ENCODE measurements around the gene MTF2. TPM values are rescaled to one million over a fixed set of nuclear protein-coding genes. Genes with fewer than 3 reads are reported as not detected.

MTF2 gene
- total and polyA plus RNA-seq, 2 experiments from 2014 or later, result 82.1 to 133 TPM

DNA sequence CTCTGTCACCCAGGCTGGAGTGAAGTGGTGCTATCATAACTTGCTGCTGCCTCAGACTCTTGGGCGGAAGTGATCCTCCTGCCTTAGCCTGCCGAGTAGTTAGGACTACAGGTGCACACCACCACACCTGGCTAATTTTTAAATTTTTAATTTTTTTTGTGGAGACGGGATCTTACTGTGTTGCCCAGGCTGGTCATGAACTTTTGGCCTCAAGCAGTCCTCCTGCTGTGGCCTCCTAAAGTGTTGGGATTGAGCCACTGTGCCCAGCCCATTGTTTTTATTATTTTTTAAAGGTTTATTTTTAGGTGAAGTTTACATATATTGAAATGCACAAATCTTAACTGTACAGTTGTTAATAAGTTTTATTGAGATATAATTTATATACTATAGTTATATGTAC, 3.2 kb downstream of the MTF2 start:
- TF ChIP-seq, protein P1, sequence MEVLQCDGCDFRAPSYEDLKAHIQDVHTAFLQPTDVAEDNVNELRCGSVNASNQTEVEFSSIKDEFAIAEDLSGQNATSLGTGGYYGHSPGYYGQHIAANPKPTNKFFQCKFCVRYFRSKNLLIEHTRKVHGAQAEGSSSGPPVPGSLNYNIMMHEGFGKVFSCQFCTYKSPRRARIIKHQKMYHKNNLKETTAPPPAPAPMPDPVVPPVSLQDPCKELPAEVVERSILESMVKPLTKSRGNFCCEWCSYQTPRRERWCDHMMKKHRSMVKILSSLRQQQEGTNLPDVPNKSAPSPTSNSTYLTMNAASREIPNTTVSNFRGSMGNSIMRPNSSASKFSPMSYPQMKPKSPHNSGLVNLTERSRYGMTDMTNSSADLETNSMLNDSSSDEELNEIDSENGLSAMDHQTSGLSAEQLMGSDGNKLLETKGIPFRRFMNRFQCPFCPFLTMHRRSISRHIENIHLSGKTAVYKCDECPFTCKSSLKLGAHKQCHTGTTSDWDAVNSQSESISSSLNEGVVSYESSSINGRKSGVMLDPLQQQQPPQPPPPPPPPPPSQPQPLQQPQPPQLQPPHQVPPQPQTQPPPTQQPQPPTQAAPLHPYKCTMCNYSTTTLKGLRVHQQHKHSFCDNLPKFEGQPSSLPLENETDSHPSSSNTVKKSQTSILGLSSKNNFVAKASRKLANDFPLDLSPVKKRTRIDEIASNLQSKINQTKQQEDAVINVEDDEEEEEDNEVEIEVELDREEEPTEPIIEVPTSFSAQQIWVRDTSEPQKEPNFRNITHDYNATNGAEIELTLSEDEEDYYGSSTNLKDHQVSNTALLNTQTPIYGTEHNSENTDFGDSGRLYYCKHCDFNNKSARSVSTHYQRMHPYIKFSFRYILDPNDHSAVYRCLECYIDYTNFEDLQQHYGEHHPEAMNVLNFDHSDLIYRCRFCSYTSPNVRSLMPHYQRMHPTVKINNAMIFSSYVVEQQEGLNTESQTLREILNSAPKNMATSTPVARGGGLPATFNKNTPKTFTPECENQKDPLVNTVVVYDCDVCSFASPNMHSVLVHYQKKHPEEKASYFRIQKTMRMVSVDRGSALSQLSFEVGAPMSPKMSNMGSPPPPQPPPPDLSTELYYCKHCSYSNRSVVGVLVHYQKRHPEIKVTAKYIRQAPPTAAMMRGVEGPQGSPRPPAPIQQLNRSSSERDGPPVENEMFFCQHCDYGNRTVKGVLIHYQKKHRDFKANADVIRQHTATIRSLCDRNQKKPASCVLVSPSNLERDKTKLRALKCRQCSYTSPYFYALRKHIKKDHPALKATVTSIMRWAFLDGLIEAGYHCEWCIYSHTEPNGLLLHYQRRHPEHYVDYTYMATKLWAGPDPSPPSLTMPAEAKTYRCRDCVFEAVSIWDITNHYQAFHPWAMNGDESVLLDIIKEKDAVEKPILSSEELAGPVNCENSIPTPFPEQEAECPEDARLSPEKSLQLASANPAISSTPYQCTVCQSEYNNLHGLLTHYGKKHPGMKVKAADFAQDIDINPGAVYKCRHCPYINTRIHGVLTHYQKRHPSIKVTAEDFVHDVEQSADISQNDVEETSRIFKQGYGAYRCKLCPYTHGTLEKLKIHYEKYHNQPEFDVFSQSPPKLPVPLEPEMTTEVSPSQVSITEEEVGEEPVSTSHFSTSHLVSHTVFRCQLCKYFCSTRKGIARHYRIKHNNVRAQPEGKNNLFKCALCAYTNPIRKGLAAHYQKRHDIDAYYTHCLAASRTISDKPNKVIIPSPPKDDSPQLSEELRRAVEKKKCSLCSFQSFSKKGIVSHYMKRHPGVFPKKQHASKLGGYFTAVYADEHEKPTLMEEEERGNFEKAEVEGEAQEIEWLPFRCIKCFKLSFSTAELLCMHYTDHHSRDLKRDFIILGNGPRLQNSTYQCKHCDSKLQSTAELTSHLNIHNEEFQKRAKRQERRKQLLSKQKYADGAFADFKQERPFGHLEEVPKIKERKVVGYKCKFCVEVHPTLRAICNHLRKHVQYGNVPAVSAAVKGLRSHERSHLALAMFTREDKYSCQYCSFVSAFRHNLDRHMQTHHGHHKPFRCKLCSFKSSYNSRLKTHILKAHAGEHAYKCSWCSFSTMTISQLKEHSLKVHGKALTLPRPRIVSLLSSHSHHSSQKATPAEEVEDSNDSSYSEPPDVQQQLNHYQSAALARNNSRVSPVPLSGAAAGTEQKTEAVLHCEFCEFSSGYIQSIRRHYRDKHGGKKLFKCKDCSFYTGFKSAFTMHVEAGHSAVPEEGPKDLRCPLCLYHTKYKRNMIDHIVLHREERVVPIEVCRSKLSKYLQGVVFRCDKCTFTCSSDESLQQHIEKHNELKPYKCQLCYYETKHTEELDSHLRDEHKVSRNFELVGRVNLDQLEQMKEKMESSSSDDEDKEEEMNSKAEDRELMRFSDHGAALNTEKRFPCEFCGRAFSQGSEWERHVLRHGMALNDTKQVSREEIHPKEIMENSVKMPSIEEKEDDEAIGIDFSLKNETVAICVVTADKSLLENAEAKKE (CRISPR knock-in tag; IDR thresholded peaks at IDR 0.05), result no peak
- TF ChIP-seq CTCF (conservative IDR thresholded peaks at IDR 0.05; ENCODE audit: low read depth in 2 of 2) (no peak), STAT1 (IDR thresholded peaks at IDR 0.05; ENCODE audit: unreplicated experiment) (no peak), JUNB (IDR thresholded peaks at IDR 0.05; ENCODE audit: unreplicated experiment) (no peak), EZH2 (IDR thresholded peaks at IDR 0.05; ENCODE audit: low read depth, unreplicated experiment) (no peak), REST (IDR thresholded peaks at IDR 0.05; ENCODE audit: unreplicated experiment) (no peak), EZH2phosphoT487 (IDR thresholded peaks at IDR 0.05; ENCODE audit: unreplicated experiment) (no peak), ZNF331 (CRISPR knock-in tag; IDR thresholded peaks at IDR 0.05; ENCODE audit: low read depth) (no peak), POLR2AphosphoS5 (IDR thresholded peaks at IDR 0.05; ENCODE audit: low read depth) (no peak), ZNF114 (CRISPR knock-in tag; IDR thresholded peaks at IDR 0.05) (no peak), NANOG (IDR thresholded peaks at IDR 0.05; ENCODE audit: borderline replicate concordance) (no peak), CREB1 (CRISPR knock-in tag; IDR thresholded peaks at IDR 0.05; ENCODE audit: low read depth) (no peak)
- TF ChIP-seq, protein P2, sequence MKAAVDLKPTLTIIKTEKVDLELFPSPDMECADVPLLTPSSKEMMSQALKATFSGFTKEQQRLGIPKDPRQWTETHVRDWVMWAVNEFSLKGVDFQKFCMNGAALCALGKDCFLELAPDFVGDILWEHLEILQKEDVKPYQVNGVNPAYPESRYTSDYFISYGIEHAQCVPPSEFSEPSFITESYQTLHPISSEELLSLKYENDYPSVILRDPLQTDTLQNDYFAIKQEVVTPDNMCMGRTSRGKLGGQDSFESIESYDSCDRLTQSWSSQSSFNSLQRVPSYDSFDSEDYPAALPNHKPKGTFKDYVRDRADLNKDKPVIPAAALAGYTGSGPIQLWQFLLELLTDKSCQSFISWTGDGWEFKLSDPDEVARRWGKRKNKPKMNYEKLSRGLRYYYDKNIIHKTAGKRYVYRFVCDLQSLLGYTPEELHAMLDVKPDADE (IDR thresholded peaks at IDR 0.05), result no peak
- 0 out of 2 replicates have a peak, but pooled peaks cover 4% of the 10 kb centered on the region for H3K9me2 ChIP-seq (ENCODE audit: insufficient read depth)
- H3K36me3 ChIP-seq (ENCODE audit: insufficient read depth), result peaks cover 19% of the 10 kb centered on the region
- H3K36me3 Mint-ChIP-seq (ENCODE audit: low read depth), result peaks cover 67% of the 10 kb centered on the region
- H3K4me3 Mint-ChIP-seq, result no peak overlapping the region
- ATAC-seq (no peak), DNase-seq (ENCODE audit: low spot score) (no peak)
- H3K27me3 Mint-ChIP-seq (ENCODE audit: insufficient read depth, low read depth, poor library complexity), result peaks cover 5% of the 10 kb centered on the region
- H2AFZ ChIP-seq, result no peak overlapping the region
- H3K9me3 Mint-ChIP-seq, result peaks cover 17% of the 10 kb centered on the region
- H3K4me2 ChIP-seq, result peak overlapping the region; percentile 88
- no peaks in the 10 kb centered on the region for H3F3A ChIP-seq (replicated peaks; ENCODE audit: low read depth)
- H3K27ac ChIP-seq (ENCODE audit: low read depth), result no peak overlapping the region
- H3K4me1 ChIP-seq (ENCODE audit: insufficient read depth), result peaks cover 1% of the 10 kb centered on the region; the same call in 1 of the 2 replicates
- peaks cover 61% of the 10 kb centered on the region for H4K20me1 ChIP-seq (replicated peaks; ENCODE audit: insufficient read depth)
- peaks cover 12% of the 10 kb centered on the region; the same call in 2 of the 3 replicates for H3K4me1 Mint-ChIP-seq
- no peak overlapping the region for H3K27ac Mint-ChIP-seq
- peak overlapping the region; percentile 86; the same call in 1 of the 2 replicates for H3K4me3 ChIP-seq
- no peaks in the 10 kb centered on the region for H3K27me3 ChIP-seq (ENCODE audit: insufficient read depth)
- peaks cover 82% of the 10 kb centered on the region for H3K79me2 ChIP-seq (replicated peaks; ENCODE audit: insufficient read depth)
